ENCODE measurements around the gene PBX3. TPM values are rescaled to one million over a fixed set of nuclear protein-coding genes. Genes with fewer than 3 reads are reported as not detected.
"Not testable (repeated sequence)": the region's sequence is repeated elsewhere in the genome, so short reads cannot be mapped to it uniquely, and the experiment has no call there.

Gene PBX3
- total RNA-seq, 1 donor from 2014 or later: 57.7 TPM

GRCh38 chr9:125822902-125823301 lies 75.7 kb downstream of the PBX3 start:
- DNase-seq (ENCODE audit: low spot score): no peak

GRCh38 chr9:125823874-125824406 lies 76.8 kb downstream of the PBX3 start:
- DNase-seq (ENCODE audit: low spot score): not testable (repeated sequence)

- no peak for DNase-seq (ENCODE audit: low spot score)
Measured at GRCh38 chr9:125825762-125826161, 78.6 kb downstream of the PBX3 start.

GRCh38 chr9:125826850-125827249 lies 79.7 kb downstream of the PBX3 start:
- DNase-seq (ENCODE audit: low spot score): no peak

- peak; percentile 20 for DNase-seq (ENCODE audit: low spot score)
Measured at GRCh38 chr9:125829743-125830142, 82.6 kb downstream of the PBX3 start.

- DNase-seq (ENCODE audit: low spot score): no peak
Measured at GRCh38 chr9:125831054-125831453, 83.9 kb downstream of the PBX3 start.

GRCh38 chr9:125831616-125832015 lies 84.4 kb downstream of the PBX3 start:
- no peak for DNase-seq (ENCODE audit: low spot score)

- no peak for DNase-seq (ENCODE audit: low spot score)
Measured at GRCh38 chr9:125835655-125836054, 88.5 kb downstream of the PBX3 start.

GRCh38 chr9:125839317-125839716 lies 92.1 kb downstream of the PBX3 start:
- DNase-seq (ENCODE audit: low spot score): no peak

- DNase-seq (ENCODE audit: low spot score): no peak
Measured at GRCh38 chr9:125841444-125841843, 94.3 kb downstream of the PBX3 start.

- DNase-seq (ENCODE audit: low spot score): no peak
Measured at GRCh38 chr9:125842242-125842641, 95.1 kb downstream of the PBX3 start.

GRCh38 chr9:125843646-125844045 lies 96.5 kb downstream of the PBX3 start:
- no peak for DNase-seq (ENCODE audit: low spot score)

GRCh38 chr9:125844611-125845010 lies 97.4 kb downstream of the PBX3 start:
- no peak for DNase-seq (ENCODE audit: low spot score)

- no peak for DNase-seq (ENCODE audit: low spot score)
Measured at GRCh38 chr9:125845271-125845808, 98.2 kb downstream of the PBX3 start.

GRCh38 chr9:125847735-125848134 lies 100.6 kb downstream of the PBX3 start:
- DNase-seq (ENCODE audit: low spot score): no peak

GRCh38 chr9:125850106-125850632 lies 103.0 kb downstream of the PBX3 start:
- DNase-seq (ENCODE audit: low spot score): no peak

- peak; percentile 38 for DNase-seq (ENCODE audit: low spot score)
Measured at GRCh38 chr9:125850763-125851162, 103.6 kb downstream of the PBX3 start.

GRCh38 chr9:125851979-125852378 lies 104.8 kb downstream of the PBX3 start:
- DNase-seq (ENCODE audit: low spot score): no peak

- no peak for DNase-seq (ENCODE audit: low spot score)
Measured at GRCh38 chr9:125852386-125852785, 105.2 kb downstream of the PBX3 start.

GRCh38 chr9:125854553-125855275 lies 107.5 kb downstream of the PBX3 start:
- DNase-seq (ENCODE audit: low spot score): no peak

- no peak for DNase-seq (ENCODE audit: low spot score)
Measured at GRCh38 chr9:125856331-125856730, 109.2 kb downstream of the PBX3 start.

- no peak for DNase-seq (ENCODE audit: low spot score)
Measured at GRCh38 chr9:125861405-125862058, 114.4 kb downstream of the PBX3 start.

GRCh38 chr9:125863923-125864322 lies 116.8 kb downstream of the PBX3 start:
- DNase-seq (ENCODE audit: low spot score): no peak

Data from mucosa of gallbladder (tissue), 1 donor.